SKM-1 treated with dmso at 0.1 percent for 144 hours (cell line): Measurements from ENCODE around the gene ARHGAP33.
"Not testable (repeated sequence)": the region's sequence is repeated elsewhere in the genome, so short reads cannot be mapped to it uniquely, and the experiment has no call there.

Source experiments
- DNase-seq: peaks from one replicate; lab custom pipeline; 2025; ENCODE audit not compliant: unreplicated experiment; lab: John Stamatoyannopoulos, UW

Gene ARHGAP33

GRCh38 chr19:35830986-35831385 is 55.6 kb downstream of the ARHGAP33 start:
- no peak for DNase-seq

GRCh38 chr19:35832054-35832453 is 56.7 kb downstream of the ARHGAP33 start:
- DNase-seq: no peak

- no peak for DNase-seq
Observed at GRCh38 chr19:35833972-35834371, 58.6 kb downstream of the ARHGAP33 start.

GRCh38 chr19:35836096-35836495 is 60.7 kb downstream of the ARHGAP33 start:
- DNase-seq: not testable (repeated sequence)
